Stimulated activated CD4-positive, alpha-beta T cell treated with anti-CD3 and anti-CD28 coated beads, Interleukin-15, amount 100 ng/mL, for 48 hours (primary cell): ENCODE data around the gene BLOC1S1.
"Not testable (repeated sequence)": the region's sequence is repeated elsewhere in the genome, so short reads cannot be mapped to it uniquely, and the experiment has no call there.

Experiments used
- DNase-seq, 2 donors: peaks; one replicate each; pipeline ENCODE4 v3.0.0-alpha.2; 2020; ENCODE audit warnings: low read depth in 2 of 2

BLOC1S1 gene

DNA sequence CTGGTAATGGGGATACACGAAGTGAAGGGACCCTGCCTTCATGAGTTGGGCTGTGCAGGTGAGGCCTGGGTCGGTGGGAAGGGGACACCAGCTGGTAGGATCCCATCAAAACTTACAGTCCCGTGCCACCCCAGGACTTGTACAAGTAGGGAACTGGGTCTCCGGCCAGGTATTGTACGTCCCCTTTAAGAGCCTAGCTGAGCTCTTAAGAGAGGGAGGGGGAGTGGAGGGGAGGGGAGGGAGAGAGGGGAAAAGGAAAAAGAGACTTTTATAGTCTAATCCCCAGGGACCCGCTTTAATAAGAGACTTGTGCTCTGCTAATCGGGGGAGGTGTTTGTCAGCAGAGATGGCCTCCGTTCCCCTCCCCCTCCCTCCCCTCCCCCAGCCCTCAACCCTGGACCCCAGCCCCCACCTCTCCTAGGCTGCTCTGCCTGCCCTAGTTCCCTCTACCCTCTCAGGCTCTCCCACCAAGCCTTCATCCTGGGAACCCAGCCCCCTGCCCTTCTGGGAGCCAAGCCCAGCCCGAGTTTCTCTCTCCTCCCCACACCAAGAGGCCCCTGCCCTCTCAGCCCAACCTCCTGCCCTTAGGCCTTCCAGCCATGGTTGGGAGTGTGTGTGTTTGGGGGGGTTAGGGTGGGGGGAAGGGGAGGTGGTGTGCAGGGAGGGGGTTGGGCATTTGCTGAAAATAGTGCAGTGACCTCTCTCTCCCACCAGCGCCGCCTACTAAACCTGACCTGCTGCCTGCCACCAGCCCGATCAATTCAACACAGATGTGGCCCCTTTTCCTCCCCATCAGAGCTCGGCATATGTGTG, 29.7 kb downstream of the BLOC1S1 start:
- no peak for DNase-seq

GRCh38 chr12:55746174-55746912, 30.5 kb downstream of the BLOC1S1 start:
- no peak for DNase-seq

GRCh38 chr12:55746913-55747231, 31.0 kb downstream of the BLOC1S1 start:
- DNase-seq, result no peak

DNA sequence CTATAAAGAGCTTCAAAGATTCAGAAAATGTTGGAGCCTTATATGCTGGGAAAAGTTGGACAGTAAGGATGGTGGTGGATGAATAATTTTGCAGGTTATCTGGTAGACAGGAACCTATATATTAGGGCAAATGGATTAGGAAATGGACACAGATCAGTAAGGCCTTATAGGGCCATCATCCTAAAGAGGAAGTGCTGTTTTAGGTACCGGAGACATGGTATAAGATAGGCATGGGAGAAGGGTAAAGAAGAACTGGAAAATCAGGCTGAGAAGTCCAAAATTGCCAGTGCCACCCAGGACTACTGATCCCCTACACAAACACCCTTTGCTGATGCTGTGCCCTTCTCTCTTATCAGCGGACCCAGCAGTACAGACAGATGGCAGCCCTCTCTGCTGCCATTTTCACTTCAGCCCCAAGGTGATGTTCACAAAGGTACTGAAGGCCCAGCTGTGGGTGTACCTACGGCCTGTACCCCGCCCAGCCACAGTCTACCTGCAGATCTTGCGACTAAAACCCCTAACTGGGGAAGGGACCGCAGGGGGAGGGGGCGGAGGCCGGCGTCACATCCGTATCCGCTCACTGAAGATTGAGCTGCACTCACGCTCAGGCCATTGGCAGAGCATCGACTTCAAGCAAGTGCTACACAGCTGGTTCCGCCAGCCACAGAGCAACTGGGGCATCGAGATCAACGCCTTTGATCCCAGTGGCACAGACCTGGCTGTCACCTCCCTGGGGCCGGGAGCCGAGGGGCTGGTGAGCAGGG, 32.6 kb downstream of the BLOC1S1 start:
- no peak for DNase-seq

DNA sequence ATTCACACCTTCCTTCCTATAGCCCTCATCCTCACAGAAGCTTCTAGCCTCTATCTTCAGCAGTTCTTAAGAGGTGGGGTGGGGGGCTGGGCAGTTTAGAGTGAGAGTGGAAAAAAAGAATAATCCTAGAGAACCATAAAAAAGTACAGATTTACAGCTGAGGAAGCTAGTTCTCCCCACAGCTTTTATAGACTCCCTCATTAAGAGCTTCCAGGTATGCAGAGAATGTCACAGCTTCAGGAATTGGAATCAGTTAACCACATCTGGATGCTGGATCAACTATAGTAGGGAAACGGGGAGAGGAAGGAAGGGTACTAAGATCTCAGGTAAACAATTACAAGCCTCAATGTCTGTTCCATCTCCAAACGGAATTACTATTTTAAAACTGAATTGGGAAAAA, 39.4 kb downstream of the BLOC1S1 start:
- no peak for DNase-seq

DNA sequence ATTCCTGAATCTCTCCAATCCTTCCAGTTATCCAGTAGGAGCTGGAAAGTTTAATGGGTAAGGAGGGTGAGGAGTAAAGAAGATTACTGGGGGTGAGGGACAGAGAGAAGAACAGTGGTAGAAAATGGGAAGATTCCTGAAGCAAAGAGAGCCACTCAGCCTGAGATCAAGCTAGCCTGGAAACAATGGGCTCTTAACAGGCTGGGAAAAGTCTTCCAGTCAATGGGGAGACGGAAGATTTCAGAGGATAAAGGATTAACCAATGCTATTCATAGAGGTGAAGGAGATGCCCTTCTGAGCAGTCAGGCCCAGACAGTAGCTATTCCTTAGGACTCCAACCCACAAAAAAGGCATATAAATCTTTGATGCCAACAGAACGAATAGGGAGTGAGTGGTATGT, 41.9 kb downstream of the BLOC1S1 start:
- no peak for DNase-seq

DNA sequence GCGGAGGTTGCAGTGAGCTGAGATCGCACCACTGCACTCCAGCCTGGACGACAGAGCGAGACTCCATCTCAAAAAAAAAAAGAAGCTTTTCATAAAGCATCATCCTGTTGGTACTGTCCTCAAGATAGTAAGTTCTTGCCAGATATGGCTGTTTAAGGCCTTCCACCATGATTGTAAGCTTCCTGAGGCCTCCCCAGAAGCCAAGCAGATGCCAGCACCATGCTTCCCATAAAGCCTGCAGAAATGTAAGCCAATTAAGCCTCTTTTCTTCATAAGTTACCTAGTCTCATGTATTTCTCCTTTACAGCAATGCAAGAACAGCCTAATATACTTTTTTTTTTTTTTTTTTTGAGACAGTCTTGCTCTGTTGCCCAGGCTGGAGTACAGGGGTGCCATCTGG, 42.7 kb downstream of the BLOC1S1 start:
- not testable (repeated sequence) for DNase-seq

DNA sequence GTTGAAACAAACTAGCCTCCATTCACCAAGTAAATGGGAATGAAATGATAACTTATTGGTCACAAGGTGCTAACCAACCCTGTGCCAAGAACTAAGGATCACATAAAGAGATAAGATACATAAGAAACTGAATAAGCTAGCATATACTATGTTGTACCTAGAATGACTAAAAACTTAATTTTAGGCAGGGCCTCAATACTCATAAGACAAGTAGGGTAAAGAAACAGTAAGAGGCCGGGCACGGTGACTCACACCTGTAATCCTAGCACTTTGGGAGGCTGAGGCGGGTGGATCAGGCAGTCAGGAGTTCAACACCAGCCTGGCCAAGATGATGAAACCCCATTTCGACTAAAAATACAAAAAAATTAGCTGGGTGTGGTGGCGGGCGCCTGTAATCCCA, 44.8 kb downstream of the BLOC1S1 start:
- peak; percentile 48 to 69 for DNase-seq

DNA sequence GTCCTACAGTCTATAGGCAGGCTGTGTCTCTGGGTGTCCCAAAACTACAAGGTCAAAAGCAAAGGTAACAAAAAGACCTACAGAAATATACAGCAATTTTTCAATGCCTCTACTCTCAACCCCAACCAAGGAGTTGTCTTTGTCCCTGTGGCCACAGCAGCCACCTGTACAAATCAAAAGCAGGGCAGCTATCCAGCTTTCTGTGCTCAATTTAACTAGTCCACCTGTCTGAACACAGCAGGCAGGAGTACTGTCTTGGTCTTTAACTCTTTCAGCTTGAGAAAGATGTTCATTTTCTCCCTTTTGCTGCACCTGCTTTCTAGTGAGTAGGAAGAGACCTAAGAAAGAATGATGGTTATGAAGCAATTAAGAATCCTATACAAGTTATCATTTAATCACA, 46.8 kb downstream of the BLOC1S1 start:
- DNase-seq, result no peak

GRCh38 chr12:55765736-55766290, 50.0 kb downstream of the BLOC1S1 start:
- DNase-seq, result no peak

DNA sequence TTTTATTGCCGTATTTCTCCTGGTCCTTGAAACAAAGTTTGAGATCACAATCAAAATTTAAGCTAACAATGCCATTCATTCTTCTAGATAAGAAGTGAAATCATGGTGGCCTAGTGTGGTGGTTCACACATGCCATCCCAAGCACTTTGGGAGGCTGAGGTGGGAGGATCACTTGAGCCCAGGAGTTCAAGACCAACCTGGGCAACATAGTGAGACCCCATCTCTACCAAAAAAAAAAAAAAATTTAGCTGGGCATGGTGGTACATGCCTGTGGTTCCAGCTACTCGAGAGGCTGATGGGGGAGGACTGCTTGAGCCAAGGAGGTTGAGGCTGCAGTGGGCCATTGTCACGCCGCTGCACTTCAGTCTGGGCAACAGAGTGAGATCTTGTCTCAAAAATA, 51.3 kb downstream of the BLOC1S1 start:
- no peak for DNase-seq
